HG03039 (cell line): ENCODE results near the gene PDE6A.
"Not testable (repeated sequence)": the region's sequence is repeated elsewhere in the genome, so short reads cannot be mapped to it uniquely, and the experiment has no call there.

Experiments
- ATAC-seq: cut with Tn5 transposase; IDR thresholded peaks from one replicate; pipeline ENCODE4 v1.9.1; 2021; ENCODE audit warnings: mild to moderate bottlenecking, moderate library complexity; ENCODE audit not compliant: unreplicated experiment

Gene PDE6A

DNA sequence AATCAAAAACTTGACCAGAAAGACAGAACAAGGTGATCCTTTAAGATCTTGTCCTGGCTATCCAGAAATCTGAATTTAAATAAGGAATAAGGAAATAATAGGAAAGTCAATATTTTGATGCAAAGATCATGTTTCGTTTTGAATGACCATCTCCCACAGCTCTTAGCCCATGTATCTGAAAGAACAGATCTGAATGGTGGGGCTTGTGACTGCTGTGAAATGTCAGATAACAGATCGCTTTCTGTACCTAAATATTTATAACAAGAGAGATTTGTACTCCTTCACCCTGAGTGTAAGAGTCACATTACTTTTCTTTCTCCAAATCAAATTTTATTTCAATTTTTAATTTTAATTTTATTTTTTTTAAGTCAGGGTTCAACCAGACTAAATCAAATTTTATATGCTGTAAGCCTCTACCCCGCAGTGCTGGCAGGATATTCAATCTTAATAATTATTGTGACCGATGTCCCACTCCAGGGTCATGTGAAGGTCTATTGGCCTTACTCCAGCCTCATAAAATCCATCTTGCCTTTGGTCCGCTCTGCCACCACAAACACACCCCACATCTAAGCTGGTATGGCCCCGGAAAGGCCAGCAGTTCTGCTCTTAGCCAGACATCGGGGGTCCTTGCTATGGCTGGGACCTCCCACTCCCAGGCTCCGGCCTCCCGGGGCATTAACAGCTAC is 9.0 kb upstream of the PDE6A start:
- ATAC-seq: no peak

DNA sequence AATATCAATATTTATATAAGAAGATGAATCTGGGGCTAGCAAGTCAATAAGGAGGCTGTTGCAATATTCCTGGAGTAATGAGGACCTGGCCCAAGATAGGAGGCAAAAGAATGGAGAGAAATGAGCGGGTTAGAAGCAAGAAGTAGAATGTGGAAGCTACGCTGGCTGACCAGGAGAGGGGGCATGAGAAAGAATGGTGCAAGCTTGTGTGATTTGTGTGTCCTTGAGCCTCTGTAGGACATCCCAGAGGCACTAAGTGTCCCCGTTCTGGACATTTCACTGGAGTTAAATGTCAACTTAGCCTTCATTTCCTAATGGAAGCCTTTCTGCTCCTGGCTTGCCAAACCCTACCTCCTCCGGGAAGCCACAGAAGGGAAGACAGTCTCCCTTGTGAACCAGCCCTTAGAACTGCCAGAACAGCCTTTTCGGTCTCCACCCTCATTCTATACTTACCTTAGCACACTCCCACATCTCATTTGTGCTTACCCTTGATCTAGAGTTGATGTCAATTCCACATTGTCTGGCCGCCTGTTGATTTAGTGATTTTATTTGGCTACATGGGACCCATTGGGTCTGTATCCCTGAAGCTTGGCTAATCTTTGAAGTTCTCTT is 6.7 kb upstream of the PDE6A start:
- no peak for ATAC-seq

DNA sequence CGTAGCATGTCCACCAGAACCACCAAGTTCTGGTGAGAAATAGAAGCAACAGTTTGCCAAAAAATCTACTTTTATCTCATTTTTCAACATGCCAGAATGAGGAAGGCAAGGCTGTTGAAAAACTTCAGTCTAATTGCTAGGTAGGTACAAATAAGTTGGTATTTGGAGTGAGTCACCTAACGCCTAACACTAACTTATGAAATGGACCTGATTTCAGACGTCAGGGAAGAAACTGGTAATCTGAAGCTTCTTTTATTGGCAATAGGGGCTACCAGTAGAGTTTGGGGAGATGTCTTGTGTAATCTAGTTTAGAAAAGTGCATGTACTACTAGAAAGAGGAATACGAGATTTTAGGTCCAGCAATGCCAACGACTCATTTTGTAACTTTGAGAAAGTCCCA is 4.4 kb upstream of the PDE6A start:
- ATAC-seq: no peak

DNA sequence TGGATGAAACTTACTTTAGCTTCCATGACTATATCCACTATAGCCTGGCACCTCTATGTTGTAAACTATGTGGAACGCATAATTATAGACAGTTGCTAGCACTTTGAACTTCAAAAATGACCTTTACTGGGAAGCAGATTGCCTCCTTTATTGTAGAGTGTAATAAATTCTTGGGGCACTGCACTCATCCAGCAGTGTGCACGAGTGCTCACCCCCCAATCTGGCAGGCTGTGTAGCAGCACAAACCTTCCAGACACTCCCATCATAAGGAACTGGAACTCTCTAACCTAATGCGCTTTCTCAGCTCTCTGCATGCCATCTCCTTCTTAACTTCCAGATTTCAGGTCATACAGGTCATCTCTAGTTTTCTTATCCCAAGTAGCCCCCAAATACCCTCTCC is 1.5 kb upstream of the PDE6A start:
- ATAC-seq: no peak

DNA sequence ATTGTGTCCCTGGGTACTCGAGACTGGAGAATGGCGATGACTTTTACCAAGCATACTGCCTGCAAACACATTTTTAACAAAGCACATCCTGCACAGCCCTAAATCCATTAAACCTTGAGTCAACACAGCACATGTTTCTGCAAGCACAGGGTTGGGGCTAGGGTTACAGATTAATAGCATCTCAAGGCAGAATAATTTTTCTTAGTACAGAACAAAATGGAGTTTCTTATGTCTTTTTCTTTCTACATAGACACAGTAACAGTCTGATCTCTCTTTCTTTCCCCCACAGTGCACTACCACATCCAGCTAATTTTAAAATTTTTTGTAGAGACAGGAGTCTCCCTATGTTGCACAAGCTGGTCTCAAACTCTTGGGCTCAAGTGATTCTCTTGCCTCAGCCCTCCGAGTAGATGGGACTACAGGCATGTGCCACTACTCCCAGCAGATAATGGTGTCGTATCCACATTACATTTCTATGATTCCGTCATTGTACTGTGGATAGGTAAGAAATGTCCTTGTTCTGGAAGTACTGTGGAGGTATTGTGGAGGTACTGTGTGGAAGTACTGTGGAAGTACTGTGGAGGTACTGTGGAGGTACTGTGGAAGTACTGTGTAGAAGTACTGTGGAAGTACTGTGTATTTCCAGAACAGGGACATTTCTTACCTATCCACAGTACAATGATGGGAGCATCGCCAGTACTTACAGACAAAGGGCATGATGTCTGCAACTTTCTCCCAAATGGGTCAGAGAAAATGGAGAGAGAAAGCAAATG is 1.2 kb downstream of the PDE6A start:
- ATAC-seq: not testable (repeated sequence)

DNA sequence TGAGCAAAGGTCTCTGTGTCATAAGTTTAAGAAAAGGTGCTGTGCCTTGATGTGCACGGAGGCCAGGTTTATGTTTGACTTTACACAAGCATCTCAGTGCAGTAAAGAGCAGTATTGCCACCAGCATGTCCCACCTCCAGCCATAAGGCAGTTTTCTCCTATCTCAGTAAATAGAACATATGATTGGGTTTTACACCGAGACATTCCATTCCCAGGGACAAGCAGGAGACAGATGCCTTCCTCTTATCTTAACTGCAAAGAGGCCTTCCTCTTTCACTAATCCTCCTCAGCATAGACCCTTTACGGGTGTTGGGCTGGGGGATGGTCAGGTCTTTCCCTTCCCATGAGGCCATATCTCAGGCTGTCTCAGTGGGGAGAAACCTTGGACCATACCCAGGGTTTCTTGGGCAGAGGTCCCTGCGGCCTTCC is 1.8 kb downstream of the PDE6A start:
- not testable (repeated sequence) for ATAC-seq

DNA sequence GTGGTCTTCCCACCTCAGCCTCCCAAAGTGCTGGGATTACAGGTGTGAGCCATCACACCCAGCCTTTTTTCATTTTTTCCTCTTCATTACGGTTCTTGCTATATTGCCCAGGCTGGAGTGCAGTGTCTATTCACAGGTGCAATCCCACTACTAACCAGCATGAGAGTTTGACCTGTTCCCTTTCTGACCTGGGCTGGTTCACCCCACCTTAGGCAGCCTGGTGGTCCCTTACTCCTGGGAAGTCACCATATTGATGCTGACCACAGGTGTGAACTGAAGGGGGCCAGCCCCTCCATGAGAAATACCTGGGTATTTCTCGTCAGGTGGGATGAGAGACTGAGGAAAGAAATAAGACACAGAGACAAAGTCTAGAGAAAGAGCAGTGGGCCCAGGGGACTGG is 2.4 kb downstream of the PDE6A start:
- ATAC-seq: no peak

DNA sequence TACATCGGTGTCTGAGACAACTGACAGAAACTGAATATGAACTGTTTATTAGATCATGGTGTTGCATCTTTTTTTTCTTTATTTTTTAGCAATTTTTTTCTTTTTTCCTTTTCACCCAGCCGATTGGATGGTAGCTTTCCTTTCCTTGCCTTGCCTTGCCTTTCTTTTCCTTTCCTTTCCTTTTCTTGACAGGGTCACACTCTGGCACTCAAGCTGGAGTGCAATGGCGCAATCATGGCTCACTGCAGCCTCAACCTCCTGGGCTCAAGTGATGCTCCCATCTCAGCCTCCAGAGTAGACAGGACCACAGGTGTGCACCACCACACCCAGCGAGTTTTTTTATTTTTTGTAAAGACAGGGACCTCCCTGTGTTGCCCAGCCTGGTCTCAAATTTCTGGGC is 2.8 kb downstream of the PDE6A start:
- ATAC-seq: no peak

DNA sequence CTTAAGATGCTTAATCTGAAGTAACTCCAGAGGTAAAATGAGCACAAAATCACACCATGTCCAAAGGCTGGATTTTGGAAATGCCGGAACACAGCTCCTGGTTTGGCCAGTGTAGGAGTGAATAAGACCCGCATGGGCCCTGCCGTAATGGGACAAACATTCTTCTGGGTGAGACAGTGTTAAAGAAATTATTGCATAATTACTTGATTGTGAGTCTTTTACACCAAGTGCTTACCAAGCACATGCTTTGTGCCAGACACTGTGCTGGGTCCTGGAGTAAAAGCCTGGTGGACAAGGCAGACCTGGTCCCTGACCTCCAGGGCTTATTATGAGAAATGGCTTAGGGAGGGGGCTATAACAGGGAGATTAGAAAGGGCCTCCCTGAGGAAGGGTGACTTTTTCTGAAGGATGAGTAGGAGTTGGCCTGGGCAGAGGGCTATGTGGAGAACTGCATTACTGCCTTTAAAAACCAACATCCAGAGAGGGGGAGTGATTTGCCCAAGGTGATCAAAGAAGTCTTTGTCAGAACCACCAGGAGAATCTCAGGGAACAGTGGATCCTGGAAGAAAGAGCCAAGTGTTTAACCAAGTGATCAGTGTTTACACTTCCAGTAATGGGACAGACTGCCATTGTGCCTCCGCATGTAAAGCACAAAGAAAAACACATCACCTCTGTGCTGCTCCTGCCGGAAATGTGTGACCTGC is 3.5 kb downstream of the PDE6A start:
- no peak for ATAC-seq

DNA sequence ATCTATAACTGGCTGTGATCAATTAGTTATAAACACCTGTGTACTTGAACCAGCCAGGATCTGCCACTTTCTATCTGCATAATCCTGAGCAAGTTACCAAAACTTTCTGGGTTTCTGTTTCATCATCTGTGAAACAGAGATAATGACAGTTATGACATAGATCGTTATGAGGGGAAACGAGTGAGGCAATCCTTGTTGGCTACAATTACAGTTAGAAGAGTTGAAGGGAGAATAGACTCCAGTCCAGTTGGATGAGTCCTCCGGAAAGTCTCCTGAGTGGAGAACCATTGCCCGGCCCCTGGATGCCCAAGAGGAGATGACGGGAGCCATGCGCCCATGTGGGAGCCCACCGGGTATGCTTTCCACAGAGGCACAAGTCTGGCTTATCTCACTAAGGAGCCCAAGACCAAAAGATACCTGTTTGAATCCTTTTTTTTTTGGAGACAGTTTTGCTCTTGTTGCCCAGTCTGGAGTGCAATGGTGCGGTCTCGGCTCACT is 4.5 kb downstream of the PDE6A start:
- ATAC-seq: no peak

DNA sequence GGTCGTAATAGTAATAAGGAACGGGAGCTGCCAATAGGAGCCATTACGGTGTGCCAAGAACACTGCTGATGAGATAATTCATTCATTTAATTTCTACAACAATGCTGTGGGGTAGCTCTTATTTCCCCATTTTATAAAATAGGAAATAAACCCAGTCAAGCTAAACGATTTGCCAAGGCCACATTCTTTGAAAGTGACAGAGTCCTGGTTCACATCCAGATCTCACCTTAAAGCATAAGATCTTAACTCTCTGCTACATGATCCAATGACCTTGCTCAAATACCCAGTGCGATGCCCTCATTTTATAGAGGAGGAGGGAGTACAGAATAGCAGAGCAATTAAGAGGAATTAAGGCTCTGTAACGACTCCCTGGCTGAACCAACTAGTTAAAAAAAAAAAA is 5.0 kb downstream of the PDE6A start:
- ATAC-seq: no peak

DNA sequence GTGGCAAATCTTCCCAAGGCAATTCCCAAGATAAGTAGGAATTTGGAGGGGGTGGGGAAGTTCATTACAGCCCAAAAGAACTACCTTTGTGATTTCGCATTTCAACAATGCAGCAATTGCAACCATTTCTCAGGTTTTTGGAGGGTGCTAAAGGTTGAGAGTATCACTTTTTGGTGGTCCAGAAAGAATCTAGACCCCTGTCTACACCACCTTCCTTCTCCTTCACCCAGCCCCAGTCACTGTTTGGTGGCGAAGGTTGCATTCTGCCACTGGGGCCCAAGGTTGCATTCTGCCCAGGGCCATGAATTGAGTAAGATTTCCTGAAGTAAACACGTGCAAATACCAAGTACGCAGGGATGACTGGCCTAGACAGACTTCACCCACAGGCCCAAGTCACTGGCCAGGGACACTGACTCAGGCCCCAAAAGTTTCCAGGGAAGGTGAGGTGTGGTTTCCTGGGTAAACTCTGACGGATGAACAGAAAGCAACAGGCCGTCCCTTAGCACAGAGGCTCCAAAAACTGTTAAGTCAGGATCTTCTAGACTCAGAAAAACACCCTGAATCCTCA is 5.7 kb downstream of the PDE6A start:
- no peak for ATAC-seq

DNA sequence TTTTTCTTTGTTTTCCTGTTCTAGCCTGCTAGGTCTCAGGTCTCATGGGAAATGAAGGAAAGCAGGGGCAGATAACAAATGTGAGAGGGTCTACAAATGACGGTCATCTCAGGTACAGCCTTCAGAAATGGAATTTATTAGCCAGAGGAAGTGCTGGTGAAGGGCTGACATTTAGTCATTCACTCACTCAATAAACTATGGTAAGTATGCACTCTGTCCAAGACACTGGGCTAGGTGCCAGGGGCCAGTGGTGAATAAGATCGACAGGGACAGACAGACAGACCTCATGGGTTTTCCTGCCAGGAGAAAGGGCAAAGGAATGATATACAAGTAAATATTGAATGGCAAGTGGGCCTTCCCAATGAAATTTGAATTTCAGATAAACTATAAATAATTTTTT is 6.3 kb downstream of the PDE6A start:
- ATAC-seq: no peak

DNA sequence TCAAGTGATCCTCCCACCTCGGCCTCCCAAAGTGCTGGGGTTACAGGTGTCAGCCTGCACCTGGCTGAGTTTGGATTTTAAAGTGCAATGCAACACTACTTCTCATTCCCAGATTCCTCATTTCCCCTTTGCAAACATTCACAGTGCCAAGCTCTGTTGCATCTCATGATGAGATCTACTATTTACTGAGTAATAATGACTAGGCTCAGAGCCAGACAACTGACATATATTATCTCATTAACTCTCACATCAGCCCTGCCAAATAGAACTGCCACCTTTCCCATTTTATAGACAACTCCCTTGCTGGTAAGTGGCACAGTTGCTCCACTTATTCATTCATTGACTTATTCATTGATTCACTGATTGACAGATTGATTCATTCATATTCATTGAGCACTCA is 7.0 kb downstream of the PDE6A start:
- no peak for ATAC-seq

DNA sequence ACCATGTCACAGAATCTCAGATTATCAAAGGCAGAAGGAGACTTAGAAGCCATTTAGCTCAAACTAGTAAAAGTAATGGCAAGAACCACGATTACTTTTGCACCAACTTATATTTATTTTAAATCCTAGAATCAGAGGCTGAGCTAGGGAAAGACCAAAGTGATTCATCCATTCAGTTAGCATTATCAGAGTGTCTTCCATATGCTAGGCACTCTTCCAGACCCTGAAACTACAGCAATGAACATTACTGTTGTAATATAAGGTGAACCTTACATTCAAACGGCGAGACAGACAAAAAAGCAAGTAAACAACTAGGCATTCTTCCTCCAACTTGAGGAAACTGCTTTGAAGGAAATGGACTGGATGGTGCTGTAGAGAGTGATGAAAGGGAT is 7.9 kb downstream of the PDE6A start:
- no peak for ATAC-seq

DNA sequence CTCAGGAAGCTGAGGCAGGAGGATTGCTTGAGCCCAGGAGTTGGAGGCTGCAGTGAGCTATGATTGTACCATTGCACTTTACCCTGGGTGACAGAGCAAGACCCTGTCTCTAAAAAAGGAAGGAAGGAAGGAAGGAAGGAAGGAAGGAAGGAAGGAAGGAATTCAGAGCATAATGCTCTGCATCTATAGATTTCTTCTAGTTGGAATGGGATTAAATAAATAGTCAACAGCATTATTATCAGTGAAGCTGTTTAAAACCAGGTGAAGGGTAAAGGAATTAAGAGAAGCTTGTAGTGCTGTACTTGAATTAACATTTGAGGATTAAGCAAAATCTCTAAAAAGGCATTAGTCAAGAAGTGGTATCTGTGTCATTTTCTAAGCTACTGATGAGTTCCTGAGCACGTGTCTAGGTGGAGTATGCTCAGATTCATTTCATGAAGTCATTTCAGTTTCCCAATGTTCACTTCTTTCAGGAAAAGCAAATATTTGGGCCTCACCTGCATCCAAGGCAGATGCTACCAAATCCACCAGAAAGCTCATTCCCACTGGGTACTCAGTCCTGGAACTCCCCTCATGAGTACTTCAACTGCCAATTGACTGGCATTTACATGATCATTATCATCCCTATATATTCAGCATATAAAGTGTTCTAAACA is 8.4 kb downstream of the PDE6A start:
- ATAC-seq: no peak

DNA sequence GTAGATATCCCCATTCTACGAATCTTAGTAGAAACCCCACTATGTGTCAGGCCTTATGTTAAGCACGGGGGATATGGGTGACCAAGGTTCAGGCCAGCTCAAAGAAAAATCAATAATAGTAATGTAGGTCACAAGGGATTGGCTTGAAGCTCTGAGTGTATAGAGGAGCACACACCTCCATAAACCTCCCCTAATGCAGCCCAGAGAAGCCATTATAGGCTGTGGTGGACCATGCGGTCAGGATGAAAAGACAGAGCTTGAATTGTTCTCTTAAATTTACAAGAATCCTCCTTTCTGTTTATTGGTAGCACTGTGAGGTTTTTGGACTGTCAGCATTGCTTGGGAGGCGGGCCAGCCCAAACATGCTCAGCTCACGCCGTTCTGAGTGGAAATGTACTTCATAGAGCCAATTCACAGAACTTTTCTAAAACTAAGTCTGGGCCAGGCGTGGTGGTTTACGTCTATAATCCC is 9.1 kb downstream of the PDE6A start:
- no peak for ATAC-seq

DNA sequence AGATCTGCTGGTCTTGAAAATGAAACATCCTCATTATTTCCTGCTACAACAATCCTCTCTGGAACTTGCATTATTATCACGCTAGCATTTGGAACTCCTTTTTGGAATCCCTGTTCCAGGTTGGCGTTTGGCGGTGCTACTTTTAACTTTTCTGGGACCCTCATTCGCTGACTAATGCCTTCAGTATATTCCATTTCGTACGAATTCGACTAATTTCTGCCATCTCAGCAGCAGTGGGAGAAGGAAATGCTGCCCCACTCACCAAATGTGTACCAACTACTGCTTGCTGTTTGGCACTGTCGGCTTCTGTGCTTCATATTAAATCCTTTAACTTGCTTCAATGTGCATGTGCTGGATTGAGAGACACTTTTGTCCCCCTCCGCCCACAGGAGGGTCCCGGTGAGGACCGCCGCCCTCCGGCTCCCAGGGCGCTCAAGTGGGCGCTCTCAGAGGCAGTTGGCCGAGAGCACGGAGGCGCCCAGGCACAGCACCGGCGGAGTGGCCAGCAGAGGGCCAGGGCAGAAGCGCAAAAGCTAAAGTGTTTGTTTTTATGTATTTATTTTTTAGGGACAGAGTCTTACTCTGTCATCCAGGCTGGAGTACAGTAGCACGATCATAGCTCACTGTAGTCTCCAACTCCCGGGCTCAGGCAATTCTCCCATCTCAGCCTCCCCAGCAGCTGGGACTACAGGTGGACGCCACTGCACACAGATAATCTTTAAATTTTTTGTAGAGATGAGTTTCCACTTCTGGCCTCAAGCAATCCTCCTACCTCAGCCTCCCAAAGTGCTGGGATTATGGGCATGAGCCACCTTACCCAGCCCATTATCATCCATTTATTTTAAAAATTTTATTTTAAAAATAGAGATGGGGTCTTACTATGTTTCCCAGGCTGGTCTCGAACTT is 11.9 kb downstream of the PDE6A start:
- ATAC-seq: no peak

DNA sequence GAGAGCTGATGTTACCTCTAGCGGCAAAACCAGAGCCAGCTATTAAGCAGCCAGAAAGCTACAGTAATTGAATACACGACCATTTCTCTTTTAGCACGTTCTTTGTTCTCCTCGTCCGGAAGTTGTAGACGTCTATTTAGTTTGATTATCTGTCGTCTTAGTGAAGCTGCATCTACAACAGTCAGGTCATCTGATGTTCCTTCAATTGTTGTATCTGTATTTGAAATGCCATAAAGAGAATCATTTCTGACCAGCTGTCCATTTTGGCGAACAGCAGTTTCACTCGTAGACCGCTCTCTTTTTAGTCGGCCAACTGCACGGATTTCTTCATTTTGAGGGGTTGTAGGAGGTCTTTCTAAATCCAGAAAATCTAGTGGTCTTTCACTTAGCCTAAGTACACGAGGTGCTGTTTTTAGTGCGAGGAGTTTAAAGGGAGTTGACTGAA is 12.6 kb downstream of the PDE6A start:
- ATAC-seq: no peak
